SK-N-MC (cell line): ENCODE data around the gene ADAP1.

Experiments used
- EZH2 ChIP-seq: fragments of 200-600 bp; sonication (generic); IDR thresholded peaks from one replicate; pipeline ENCODE4 v1.6.1; 2017; ENCODE audit warnings: antibody characterized with exemption
- FOXP2 ChIP-seq: optimal IDR thresholded peaks from 2 replicates; pipeline ENCODE3; 2011; ENCODE audit warnings: mild to moderate bottlenecking, moderate library complexity; ENCODE audit not compliant: insufficient read depth; ENCODE audit errors: extremely low read length, control extremely low read depth
- POLR2AphosphoS5 ChIP-seq: IDR thresholded peaks from 2 replicates; pipeline ENCODE4 v1.6.1; 2012; ENCODE audit warnings: mild to moderate bottlenecking, low read depth, low read length, borderline replicate concordance

GRCh38 chr7:940599-941408, 13.7 kb downstream of the ADAP1 start:
- TF ChIP-seq EZH2: no peak
- TF ChIP-seq POLR2AphosphoS5: no peak
- no peak for TF ChIP-seq FOXP2
